ENCODE data around the gene VILL.
"Not testable (repeated sequence)": the region's sequence is repeated elsewhere in the genome, so short reads cannot be mapped to it uniquely, and the experiment has no call there.

The VILL gene

DNA sequence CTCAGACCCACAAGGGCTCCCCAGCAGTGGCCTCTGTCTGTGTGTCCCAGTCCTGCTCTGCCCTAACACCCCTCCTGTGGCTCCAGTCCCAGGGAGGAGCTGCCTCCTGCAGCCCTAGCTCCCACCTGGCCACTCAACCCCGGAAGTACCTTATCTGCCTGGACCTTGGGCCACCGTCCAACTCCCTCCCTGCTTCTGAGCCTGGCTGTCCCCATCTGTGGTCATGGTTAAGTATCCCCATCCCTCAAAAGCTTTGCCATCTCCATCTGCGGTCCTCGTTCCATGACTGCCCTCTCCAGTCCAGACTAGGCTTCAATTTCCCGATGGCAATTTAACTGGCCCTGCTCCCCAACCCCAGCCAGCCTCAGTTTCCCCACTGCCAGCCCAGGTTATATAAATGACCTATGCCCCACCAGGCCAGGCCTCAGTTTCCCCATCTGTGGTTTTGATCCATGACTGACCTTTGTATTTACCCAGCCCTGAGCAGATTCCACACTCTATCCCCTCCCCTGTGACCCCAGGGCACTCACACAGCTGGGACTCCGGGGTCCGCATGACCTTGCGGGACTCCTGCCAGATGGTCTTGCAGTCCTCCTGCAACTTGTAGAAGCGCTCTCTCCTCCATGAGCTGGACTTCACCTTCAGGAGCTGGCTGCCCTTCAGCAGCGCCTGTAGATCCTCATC is 29.2 kb downstream of the VILL start:
- DNase-seq, result no peak

- no peak for DNase-seq
Observed at GRCh38 chr3:38020342-38020726, 29.7 kb downstream of the VILL start.

DNA sequence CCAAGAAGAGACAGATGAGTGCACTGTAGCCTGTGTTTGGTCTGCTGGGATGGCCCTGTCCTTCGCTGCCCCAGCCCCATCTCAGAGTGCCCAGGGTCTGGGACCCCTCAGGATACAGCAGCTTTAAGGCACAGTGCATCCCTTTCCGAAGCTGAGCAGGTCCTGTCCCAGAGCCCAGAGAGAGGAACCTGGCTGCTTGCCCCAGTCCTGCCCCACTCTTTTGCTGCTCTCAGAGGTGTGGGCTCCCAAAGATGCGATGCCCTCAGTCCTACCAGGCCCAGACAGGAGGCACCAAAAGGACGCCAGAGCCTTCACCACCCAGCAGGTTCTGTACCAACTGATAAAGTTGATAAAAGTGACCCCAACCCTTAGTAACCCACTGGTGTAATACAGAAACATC is 30.6 kb downstream of the VILL start:
- no peak for DNase-seq

GRCh38 chr3:38022301-38022700 is 31.7 kb downstream of the VILL start:
- no peak for DNase-seq

GRCh38 chr3:38022896-38023709 is 32.5 kb downstream of the VILL start:
- no peak for DNase-seq

DNA sequence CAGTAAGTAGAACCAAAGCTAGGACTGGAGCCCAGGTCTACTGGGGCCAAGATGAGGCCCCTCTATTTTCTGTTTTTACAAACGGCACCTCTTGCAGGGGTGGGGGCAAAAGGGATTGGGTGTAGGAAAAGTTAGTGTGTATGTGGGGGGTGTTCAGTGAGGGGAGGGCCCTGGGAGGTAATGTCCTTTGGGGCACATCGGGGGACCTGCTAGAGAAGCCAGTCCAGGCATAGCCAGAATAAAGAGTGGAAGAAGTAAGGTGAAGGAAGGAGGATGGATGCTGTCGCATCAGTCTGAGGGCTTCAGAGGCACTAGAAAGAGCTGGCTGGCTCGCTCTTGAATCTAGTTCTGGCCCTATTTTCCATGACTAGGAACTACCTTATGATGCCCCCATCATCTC is 36.3 kb downstream of the VILL start:
- no peak for DNase-seq

DNA sequence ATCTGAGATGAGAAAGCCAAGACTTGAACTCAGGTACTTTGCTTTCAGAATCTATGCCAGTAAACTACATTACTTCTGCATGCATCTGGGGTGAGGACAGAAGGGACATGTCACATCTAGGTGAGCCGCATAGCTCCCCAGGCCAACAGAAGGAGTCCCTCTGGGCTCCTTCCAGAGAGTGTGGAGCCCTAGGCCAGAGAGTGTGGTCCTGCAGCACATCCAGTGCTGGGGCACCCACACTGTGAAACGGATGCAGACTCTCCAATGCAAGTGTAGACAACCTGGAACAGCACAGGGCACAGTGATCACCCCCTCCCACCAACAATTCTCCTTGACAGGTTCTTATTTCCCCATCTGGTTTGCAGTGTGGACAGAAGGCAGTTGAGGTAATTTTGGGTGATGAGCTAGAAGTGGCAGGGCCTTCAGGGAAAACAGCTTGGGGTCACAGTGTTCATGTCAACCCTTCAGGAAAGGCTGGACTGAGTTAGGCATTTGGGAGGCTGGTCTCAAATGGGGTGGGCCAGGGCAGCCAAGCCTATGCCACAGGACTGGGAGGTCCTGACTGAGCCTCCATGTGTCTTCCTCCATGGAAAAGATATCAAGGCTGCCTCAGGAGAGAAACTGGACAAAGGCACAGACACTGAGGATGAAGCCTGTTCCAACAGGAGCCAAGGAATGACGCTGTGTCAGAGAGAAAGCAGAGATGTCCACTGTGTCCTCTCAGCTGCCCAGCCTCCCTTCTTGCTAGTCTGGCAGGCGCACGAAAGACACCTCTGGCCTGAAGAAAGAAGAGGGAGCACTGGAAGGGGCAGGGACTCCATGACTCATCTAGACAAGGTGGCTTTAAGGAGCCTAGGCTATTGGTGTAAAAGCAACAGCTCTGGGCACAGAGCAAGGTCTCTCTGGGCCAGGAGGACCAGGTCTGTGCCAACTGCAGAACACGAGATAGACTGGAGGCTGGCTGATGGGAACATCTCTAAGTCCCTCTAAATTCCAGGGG is 37.2 kb downstream of the VILL start:
- DNase-seq, result no peak

DNA sequence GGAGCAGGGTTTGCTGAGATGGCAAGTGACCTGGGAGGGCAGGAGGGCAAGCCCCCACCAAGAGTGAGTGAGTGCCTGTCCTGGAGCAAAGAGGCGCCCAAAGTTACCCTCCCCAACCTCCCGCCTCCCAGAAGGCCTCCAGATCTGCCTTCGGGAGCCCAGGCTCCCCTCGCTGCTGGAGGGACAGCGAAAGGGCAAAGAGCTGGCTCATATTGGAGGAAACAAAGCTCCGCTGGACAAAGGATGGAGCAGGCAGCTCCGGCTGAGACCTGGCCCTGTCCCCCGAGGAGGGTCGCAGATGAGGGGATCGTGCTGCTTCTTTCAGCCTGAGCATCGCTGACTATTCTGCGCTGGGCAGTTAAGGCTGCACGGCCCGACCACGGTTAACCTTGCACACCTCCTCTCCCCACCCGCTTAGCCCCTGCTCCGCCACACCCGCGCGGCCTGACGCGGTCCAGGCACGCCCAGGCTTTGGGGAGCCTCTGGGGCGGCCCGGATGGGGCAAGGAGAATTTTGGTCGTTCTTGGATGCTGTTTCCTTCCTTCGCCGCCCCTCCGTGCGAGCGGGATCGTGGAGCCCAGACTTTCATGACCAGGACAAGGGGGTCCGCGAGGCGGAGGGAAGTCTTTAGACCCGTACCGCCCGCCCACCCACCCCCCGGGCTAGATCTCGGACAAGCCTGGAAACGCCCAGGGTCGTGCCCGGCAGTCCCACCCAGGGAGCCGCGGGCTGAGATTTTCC is 38.2 kb downstream of the VILL start:
- no peak for DNase-seq

DNA sequence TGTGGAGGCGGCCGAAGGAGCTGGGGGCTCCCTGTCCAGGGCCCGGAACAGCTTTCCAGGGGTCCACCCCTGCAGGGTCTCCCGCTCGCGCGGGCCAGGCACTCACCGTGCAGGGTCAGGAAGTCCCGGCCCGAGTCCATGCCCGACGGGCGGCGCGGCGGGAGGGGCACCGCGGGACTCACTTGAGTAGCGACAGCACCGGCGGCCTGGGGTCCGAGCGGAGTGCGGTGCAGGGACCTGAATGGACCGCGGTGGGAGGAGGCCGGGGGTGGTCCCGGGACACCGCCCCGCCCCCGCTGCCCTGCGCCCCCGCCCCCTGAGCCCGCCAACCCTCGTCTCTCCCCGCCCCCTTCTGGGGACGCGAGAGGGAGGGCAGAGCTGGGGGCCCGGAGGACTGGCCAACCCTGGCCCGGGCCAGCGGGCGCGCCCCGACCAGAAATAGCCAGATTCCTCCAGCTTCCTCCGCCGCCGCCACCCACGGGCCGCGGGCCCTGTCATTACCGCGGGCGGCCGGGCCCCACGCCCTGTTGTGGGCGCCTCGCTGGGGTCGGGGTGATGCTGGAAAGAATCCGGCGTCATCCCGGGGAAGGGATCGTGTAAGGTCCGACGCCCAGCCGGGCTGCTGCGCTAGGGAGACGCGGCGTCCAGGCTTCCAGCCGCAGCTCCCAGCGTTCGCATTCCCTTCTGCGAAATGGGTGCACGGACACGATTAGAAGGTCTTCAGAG is 39.0 kb downstream of the VILL start, which contains the start of gene PLCD1:
TSS of gene PLCD1 (minus strand) at position 243 of the 726 bp plus-strand sequence. CDS start at position 140, 103 bp downstream.
- DNase-seq, result no peak

DNA sequence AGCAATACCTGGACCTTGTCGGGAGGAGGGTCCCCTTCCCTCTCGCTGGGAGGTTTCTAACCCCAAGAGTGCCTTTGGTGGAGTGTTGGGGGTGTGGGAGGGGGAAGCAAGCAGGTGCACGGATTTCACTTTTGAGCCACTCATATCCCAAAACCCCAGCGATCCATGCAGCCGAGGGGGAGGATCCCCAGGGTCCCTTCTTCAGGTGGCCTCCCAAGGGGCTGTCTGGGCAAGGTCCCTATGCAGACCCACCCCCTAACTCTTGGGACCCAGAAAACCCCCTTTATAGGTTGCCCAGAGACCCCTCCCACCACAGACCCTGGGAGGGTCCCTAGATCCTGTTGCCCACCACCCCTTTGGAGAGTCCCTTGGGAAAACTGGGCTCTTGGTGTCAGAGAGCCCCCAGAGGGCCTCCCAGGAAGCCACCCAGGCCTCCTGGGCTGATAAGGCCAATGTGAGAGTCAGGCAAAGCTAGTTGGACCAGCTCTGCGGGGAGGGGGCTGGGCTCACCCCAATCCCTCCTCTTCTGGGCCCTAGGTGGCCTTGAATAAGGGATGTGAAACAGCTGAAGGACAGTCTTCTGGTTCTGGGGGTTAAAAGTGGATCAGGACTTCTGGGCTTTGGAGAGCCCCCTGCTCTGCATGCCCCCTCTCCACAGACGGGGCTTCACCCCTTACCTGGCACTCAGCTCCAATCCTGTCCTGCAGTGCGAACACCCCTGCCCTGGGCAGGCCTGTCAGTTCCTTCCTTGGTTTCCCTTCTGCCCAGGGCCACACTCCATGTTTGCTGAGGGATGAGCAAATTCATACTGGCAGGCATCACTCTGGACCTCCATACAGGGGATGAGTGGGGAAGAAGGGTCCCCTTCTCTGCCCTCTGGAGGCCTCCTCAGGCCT is 39.8 kb downstream of the VILL start:
- no peak for DNase-seq

- DNase-seq, result peak; percentile 44
Observed at GRCh38 chr3:38031022-38031994, 40.7 kb downstream of the VILL start.

DNA sequence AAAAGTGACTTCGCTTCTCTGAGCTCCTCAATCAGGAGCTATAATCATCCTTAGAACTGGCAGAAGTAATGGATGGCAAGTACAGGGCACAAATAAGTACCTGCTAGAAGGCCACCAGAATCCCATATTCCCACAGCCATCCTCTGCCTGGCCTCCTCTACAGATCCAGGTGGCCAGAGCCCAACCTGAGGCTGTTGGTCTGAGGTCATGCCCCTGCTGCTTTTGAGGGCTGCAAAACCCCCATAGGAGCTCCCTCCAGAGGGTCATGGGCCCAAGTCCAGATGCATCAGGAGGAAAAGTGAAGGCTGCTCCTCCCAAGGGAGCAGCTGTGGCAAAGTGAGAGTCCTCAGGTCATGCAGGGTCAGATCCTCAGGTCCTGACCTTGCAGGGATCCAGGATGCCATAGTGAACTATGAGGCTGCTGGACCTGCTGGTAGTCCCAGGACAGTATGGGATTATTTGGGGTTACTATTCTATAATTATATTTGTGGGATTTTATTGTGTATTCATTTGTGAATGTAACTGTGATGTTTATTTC is 41.8 kb downstream of the VILL start:
- DNase-seq, result no peak

GRCh38 chr3:38033586-38033985 is 43.0 kb downstream of the VILL start:
- DNase-seq, result not testable (repeated sequence)

- not testable (repeated sequence) for DNase-seq
Observed at GRCh38 chr3:38034335-38034734, 43.7 kb downstream of the VILL start.

GRCh38 chr3:38036286-38036685 is 45.7 kb downstream of the VILL start:
- DNase-seq, result no peak

DNA sequence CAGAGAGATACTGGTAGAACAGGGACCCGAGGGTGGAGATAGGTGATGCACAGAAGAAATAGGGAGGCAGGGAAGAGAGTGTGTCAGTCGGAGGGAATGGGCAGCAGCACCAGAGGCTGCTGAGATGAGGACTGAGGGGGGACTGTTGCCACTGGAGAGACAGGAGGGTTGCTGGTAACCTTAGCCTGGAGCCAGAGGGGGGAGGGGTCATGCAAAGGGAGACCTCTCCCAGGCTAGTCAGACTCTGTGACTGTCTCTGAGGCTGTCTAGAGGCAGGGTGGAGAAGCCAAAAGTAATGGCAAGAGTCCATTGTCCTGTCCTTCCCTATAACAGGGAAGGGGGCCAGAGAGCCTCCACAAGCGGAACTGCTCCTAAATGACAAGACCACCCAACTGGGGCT is 46.3 kb downstream of the VILL start:
- DNase-seq, result no peak

- peak; percentile 29 for DNase-seq
Observed at GRCh38 chr3:38038447-38038911, 47.9 kb downstream of the VILL start.

GRCh38 chr3:38039101-38039898 is 48.7 kb downstream of the VILL start, which contains the start of gene DLEC1:
Gene DLEC1, plus strand, starts transcription at chr3:38039208. Its CDS starts 18 bp downstream, at chr3:38039226.
- DNase-seq, result peak; percentile 85

Measured in stimulated activated CD4-positive, alpha-beta T cell treated with anti-CD3 and anti-CD28 coated beads, Interleukin-1b, Interleukin-23, amount 100 ng/mL, for 48 hours (primary cell).